DMS114 treated with DMSO at 0.1 percent for 48 hours (cell line): ENCODE results near the gene ZKSCAN5.
"Not testable (repeated sequence)": the region's sequence is repeated elsewhere in the genome, so short reads cannot be mapped to it uniquely, and the experiment has no call there.

Experiments
- DNase-seq: peaks from one replicate; lab custom pipeline; 2025; ENCODE audit not compliant: unreplicated experiment; lab: John Stamatoyannopoulos, UW

The ZKSCAN5 gene

DNA sequence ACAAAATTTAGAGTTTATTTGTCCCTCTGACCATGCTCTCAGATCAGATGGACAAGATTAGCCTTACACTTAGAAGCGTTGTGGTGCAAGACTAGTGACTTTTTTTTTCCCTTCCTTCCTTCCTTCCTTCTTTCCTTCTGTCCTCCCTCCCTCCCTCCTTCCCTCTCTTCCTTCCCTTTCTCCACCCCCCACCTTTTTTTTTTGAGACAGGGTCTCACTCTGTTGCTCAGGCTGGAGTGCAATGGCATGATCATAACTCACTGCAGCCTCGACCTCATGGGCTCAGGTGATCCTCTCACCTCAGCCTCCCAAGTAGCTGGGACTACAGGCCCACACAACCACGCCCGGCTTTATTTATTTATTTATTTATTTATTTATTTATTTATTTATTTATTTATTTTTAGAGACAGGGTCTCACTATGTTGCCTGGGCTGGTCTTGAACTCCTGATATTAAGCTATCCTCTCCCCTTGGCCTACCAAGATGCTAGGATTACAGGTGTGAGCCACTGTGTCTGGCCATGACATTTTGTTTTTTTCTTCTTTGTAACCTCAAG, 76.4 kb downstream of the ZKSCAN5 start:
- DNase-seq, result not testable (repeated sequence)
